Measurements from ENCODE around the gene DENND1B.
A peak's percentile ranks its signal among the peaks of the same experiment; 100 is the strongest.
"Not testable (repeated sequence)": the region's sequence is repeated elsewhere in the genome, so short reads cannot be mapped to it uniquely, and the experiment has no call there.

DENND1B gene

GRCh38 chr1:197786280-197786679 lies 11.0 kb upstream of the DENND1B start:
- no peak for DNase-seq (ENCODE audit: extremely low read depth in 1 of 2, low read depth in 1 of 2)

GRCh38 chr1:197783510-197783948 lies 8.2 kb upstream of the DENND1B start:
- DNase-seq (ENCODE audit: extremely low read depth in 1 of 2, low read depth in 1 of 2), result no peak

GRCh38 chr1:197782722-197783360 lies 7.6 kb upstream of the DENND1B start:
- DNase-seq (ENCODE audit: extremely low read depth in 1 of 2, low read depth in 1 of 2), result no peak

- no peak for DNase-seq (ENCODE audit: extremely low read depth in 1 of 2, low read depth in 1 of 2)
These were observed 6.9 kb upstream of the DENND1B start for GRCh38 chr1:197781968-197782721.

GRCh38 chr1:197779921-197780320 lies 4.6 kb upstream of the DENND1B start:
- no peak for DNase-seq (ENCODE audit: extremely low read depth in 1 of 2, low read depth in 1 of 2)

GRCh38 chr1:197778366-197778945 lies 3.2 kb upstream of the DENND1B start:
- no peak for DNase-seq (ENCODE audit: extremely low read depth in 1 of 2, low read depth in 1 of 2)

- peak in 1 of 2 donors; percentile 17 for DNase-seq (ENCODE audit: extremely low read depth in 1 of 2, low read depth in 1 of 2)
These were observed 1.2 kb upstream of the DENND1B start for GRCh38 chr1:197776351-197777105.

- DNase-seq (ENCODE audit: extremely low read depth in 1 of 2, low read depth in 1 of 2), result peak; percentile 39 to 56
These were observed 606 bp downstream of the DENND1B start for GRCh38 chr1:197774466-197775281.

- DNase-seq (ENCODE audit: extremely low read depth in 1 of 2, low read depth in 1 of 2), result no peak
These were observed 1.4 kb downstream of the DENND1B start for GRCh38 chr1:197773856-197774255.

GRCh38 chr1:197771904-197772556 lies 3.2 kb downstream of the DENND1B start:
- no peak for DNase-seq (ENCODE audit: extremely low read depth in 1 of 2, low read depth in 1 of 2)

GRCh38 chr1:197771386-197771785 lies 3.9 kb downstream of the DENND1B start:
- no peak for DNase-seq (ENCODE audit: extremely low read depth in 1 of 2, low read depth in 1 of 2)

- no peak for DNase-seq (ENCODE audit: extremely low read depth in 1 of 2, low read depth in 1 of 2)
These were observed 5.0 kb downstream of the DENND1B start for GRCh38 chr1:197770243-197770642.

GRCh38 chr1:197769287-197769686 lies 6.0 kb downstream of the DENND1B start:
- no peak for DNase-seq (ENCODE audit: extremely low read depth in 1 of 2, low read depth in 1 of 2)

- no peak for DNase-seq (ENCODE audit: extremely low read depth in 1 of 2, low read depth in 1 of 2)
These were observed 7.1 kb downstream of the DENND1B start for GRCh38 chr1:197768014-197768805.

GRCh38 chr1:197763769-197764168 lies 11.5 kb downstream of the DENND1B start:
- DNase-seq (ENCODE audit: extremely low read depth in 1 of 2, low read depth in 1 of 2), result no peak

GRCh38 chr1:197763307-197763706 lies 12.0 kb downstream of the DENND1B start:
- no peak for DNase-seq (ENCODE audit: extremely low read depth in 1 of 2, low read depth in 1 of 2)

GRCh38 chr1:197761654-197762053 lies 13.6 kb downstream of the DENND1B start:
- no peak for DNase-seq (ENCODE audit: extremely low read depth in 1 of 2, low read depth in 1 of 2)

- not testable (repeated sequence) for DNase-seq (ENCODE audit: extremely low read depth in 1 of 2, low read depth in 1 of 2)
These were observed 19.7 kb downstream of the DENND1B start for GRCh38 chr1:197755553-197755952.

GRCh38 chr1:197752652-197753164 lies 22.6 kb downstream of the DENND1B start:
- DNase-seq (ENCODE audit: extremely low read depth in 1 of 2, low read depth in 1 of 2), result not testable (repeated sequence)
